Large intestine (tissue), 3 donors: Measurements from ENCODE around the gene TRIM14. TPM values are rescaled to one million over a fixed set of nuclear protein-coding genes. Genes with fewer than 3 reads are reported as not detected.
A peak's percentile ranks its signal among the peaks of the same experiment; 100 is the strongest.

Experiments used
- DNase-seq, 2 donors: peaks; one replicate each; pipeline versions ENCODE4 v3.0.0 to v3.0.0-alpha.2; 2013
- H3K27ac ChIP-seq: one replicate; pipeline ENCODE4 v1.5.1; 2013; ENCODE audit warnings: low read length
- H3K27me3 ChIP-seq: 2 replicates; pipeline ENCODE4 v1.6.1; 2013; ENCODE audit warnings: low read length; ENCODE audit not compliant: control insufficient read depth, insufficient read depth
- H3K36me3 ChIP-seq: 2 replicates; pipeline ENCODE4 v1.6.1; 2013; ENCODE audit warnings: low read length; ENCODE audit not compliant: control insufficient read depth, insufficient read depth
- H3K4me1 ChIP-seq: one replicate; pipeline ENCODE4 v1.6.1; 2013; ENCODE audit warnings: low read length; ENCODE audit not compliant: control insufficient read depth, insufficient read depth
- H3K4me3 ChIP-seq: one replicate; pipeline ENCODE4 v1.5.1; 2013; ENCODE audit warnings: low read length
- H3K9me3 ChIP-seq: one replicate; pipeline ENCODE4 v1.6.1; 2013; ENCODE audit warnings: mild to moderate bottlenecking, low read depth, low read length, moderate library complexity; ENCODE audit not compliant: control insufficient read depth
- WGBS: methylation state at CpG from one replicate; pipeline ENCODE4 v1.1.5; 2013; ENCODE audit warnings: low lambda C conversion rate; ENCODE audit not compliant: insufficient coverage; 5-methylcytosine and 5-hydroxymethylcytosine counted together
- polyA plus RNA-seq: library from polyadenylated mRNA; unstranded; fragments of 120-200 nt; gene quantifications from one replicate; pipeline ENCODE4 v1.2.1, GENCODE V29; 2013

The TRIM14 gene
- polyA plus RNA-seq, 1 donor = 59.2 TPM

DNA sequence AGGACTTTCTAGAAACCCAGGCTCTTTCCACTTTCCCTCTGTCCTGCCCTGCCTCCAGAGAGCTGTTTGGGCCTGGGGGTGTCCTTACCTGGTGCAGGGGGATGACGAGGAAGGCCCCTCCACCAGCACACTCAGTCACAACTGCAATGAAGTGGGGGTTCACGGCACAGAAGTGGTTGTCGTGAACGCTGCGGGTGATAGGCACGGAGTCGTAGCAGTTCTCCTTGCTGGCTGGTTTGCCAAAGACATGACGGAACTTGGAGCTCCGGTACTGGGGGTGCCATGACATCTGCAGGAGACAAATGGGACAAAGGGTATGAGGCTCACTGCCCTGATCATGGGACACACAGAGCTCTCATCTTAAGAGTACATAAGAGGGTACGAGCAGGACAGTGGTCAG, 38.4 kb upstream of the TRIM14 start:
- H3K9me3 ChIP-seq = no peaks in the 10 kb centered on the region
- H3K4me1 ChIP-seq = peaks cover 18% of the 10 kb centered on the region
- DNase-seq = no peak
- no peaks in the 10 kb centered on the region for H3K27me3 ChIP-seq
- no CpG with 5 or more reads among the region's 10 CpGs for WGBS
- no peak overlapping the region for H3K27ac ChIP-seq
- H3K36me3 ChIP-seq = peaks cover 24% of the 10 kb centered on the region
- no peak overlapping the region for H3K4me3 ChIP-seq

DNA sequence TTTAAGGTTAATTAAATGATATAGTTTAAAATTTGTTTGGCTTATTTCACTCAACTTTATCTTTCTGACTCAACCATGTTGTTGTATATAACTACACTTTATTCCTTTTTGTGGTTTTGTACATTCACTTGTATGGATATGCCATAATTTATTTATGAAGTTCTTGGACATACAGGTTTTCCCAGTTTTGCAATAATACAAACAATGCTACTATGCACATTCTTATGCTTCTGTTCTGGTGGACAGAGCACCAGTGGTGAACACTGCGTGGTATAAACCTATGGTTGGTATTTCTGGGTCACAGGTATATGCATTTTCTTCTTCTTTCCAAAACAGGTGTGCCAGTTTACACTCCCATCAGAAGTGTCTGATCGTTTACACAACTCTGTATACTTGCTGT, 35.7 kb upstream of the TRIM14 start:
- Histone ChIP-seq H3K4me1 (peaks cover 19% of the 10 kb centered on the region), H3K9me3 (no peaks in the 10 kb centered on the region), H3K4me3 (no peak overlapping the region), H3K27me3 (no peaks in the 10 kb centered on the region), H3K36me3 (peaks cover 27% of the 10 kb centered on the region), H3K27ac (no peak overlapping the region)
- 100% methylated on average over 1 of the region's 2 CpGs for WGBS
- no peak for DNase-seq

GRCh38 chr9:98152526-98152925, 33.5 kb upstream of the TRIM14 start:
- no peaks in the 10 kb centered on the region for H3K27me3 ChIP-seq
- no peak overlapping the region for H3K27ac ChIP-seq
- H3K4me3 ChIP-seq = no peak overlapping the region
- H3K4me1 ChIP-seq = peaks cover 21% of the 10 kb centered on the region
- H3K36me3 ChIP-seq = peaks cover 25% of the 10 kb centered on the region
- no peaks in the 10 kb centered on the region for H3K9me3 ChIP-seq
- DNase-seq = no peak

GRCh38 chr9:98150721-98151120, 31.7 kb upstream of the TRIM14 start:
- no peak overlapping the region for H3K4me3 ChIP-seq
- DNase-seq = no peak
- H3K36me3 ChIP-seq = peaks cover 10% of the 10 kb centered on the region
- H3K27ac ChIP-seq = peak overlapping the region; percentile 75
- WGBS = 74% methylated on average over 3 of the region's 3 CpGs
- peaks cover 37% of the 10 kb centered on the region for H3K4me1 ChIP-seq
- H3K27me3 ChIP-seq = no peaks in the 10 kb centered on the region
- H3K9me3 ChIP-seq = no peaks in the 10 kb centered on the region

DNA sequence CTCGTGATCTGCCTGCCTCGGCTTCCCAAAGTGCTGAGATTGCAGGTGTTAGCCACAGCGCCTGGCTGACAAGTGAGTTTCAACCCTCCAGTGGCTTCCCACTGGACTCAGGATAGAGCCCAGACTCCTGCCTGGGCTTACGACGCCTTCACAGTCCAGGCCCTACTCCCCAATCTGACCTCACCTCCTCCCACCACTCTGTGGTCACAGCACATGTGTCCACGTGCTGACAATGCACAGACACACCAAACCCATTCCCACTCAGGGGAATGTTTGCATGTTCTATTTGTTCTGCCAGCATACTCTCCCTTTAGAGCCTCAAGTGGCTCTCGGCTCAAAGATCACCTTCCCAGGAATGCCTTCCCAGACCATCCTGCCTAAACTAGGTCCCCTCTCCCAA, 31.1 kb upstream of the TRIM14 start:
- Histone ChIP-seq H3K4me3 (no peak overlapping the region), H3K9me3 (no peaks in the 10 kb centered on the region), H3K36me3 (peaks cover 9% of the 10 kb centered on the region), H3K27ac (peak overlapping the region; percentile 75), H3K27me3 (no peaks in the 10 kb centered on the region), H3K4me1 (peaks cover 43% of the 10 kb centered on the region)
- WGBS = no CpG with 5 or more reads among the region's 7 CpGs
- peak; percentile 53 to 73 for DNase-seq

DNA sequence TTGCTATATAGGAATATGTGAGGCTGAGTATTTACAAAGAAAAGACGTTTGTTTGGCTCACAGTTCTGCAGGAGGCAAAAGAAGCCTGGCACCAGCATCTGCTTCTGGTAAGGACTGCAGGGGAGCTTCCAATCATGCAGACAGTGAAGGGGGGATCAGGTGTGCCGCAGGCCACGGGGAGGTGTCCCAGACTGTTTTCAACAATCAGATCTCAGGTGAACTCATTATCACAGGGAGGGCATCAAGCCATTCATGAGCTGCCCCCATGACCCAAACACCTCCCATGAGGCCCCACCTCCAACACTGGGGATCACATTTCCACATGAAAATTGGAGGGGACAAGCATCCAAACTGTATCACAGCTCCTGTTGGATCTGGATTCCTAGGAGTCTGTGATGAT, 30.4 kb upstream of the TRIM14 start:
- peak overlapping the region; percentile 75 for H3K27ac ChIP-seq
- H3K4me3 ChIP-seq = no peak overlapping the region
- peaks cover 50% of the 10 kb centered on the region for H3K4me1 ChIP-seq
- no CpG with 5 or more reads among the region's 3 CpGs for WGBS
- H3K27me3 ChIP-seq = no peaks in the 10 kb centered on the region
- DNase-seq = no peak
- peaks cover 12% of the 10 kb centered on the region for H3K36me3 ChIP-seq
- H3K9me3 ChIP-seq = no peaks in the 10 kb centered on the region

- 83% methylated on average over 1 of the region's 2 CpGs for WGBS
- Histone ChIP-seq H3K4me1 (peaks cover 58% of the 10 kb centered on the region), H3K4me3 (no peak overlapping the region), H3K36me3 (peaks cover 18% of the 10 kb centered on the region), H3K27ac (peak overlapping the region; percentile 15), H3K27me3 (no peaks in the 10 kb centered on the region), H3K9me3 (no peaks in the 10 kb centered on the region)
- DNase-seq = no peak
Observed at GRCh38 chr9:98148486-98148885, 29.5 kb upstream of the TRIM14 start.

- H3K9me3 ChIP-seq = no peaks in the 10 kb centered on the region
- no peak for DNase-seq
- H3K27ac ChIP-seq = peak overlapping the region; percentile 99
- H3K27me3 ChIP-seq = no peaks in the 10 kb centered on the region
- H3K4me3 ChIP-seq = no peak overlapping the region
- no CpG with 5 or more reads among the region's 2 CpGs for WGBS
- peaks cover 67% of the 10 kb centered on the region for H3K4me1 ChIP-seq
- peaks cover 22% of the 10 kb centered on the region for H3K36me3 ChIP-seq
Observed at GRCh38 chr9:98147582-98147981, 28.6 kb upstream of the TRIM14 start.

DNA sequence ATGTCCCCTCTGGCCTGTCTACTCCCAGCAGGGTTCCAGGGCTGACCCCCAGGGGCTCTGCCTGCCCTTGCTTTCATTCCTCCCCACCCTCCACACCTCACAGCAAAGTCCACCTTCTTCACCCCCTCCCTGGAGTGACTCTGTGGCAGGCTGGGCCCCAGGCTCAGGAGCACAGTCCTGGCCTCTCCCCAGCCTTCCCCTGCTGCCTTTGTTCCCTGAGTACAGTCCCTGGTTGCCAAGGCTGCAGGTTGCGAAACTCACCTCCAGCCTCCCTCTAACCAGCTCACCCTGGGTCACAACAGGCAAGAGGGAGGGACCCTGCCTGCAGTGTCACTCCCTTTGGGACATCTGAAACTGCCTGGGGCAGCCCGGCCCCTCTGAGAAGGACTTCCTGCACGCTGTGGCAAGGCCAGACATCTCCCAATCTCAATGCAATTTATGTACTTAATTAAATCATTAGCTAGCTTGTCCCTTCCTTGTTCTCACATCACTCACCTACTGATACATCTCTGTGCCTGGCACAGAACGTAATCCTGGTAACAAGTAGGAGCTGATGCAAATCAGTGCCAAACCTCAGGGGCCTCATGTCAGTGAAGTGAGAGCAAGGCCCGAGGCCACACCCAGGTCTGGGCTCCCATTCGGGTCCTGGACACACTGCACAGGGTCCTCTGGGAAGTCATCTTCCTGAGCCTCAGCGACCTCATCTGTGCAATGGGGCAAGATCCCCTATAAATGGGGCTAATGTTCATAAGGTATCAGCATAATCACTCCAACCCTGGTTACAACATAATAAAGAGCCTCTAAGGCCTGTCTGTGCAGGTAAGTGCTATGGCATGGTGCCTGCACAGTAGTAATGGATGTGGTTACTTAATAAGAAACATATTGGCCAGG, 27.3 kb upstream of the TRIM14 start:
- DNase-seq = peak; percentile 99
- no peaks in the 10 kb centered on the region for H3K27me3 ChIP-seq
- H3K36me3 ChIP-seq = peaks cover 18% of the 10 kb centered on the region
- H3K4me3 ChIP-seq = no peak overlapping the region
- no CpG with 5 or more reads among the region's 7 CpGs for WGBS
- H3K27ac ChIP-seq = peak overlapping the region; percentile 99
- no peaks in the 10 kb centered on the region for H3K9me3 ChIP-seq
- H3K4me1 ChIP-seq = peaks cover 70% of the 10 kb centered on the region

DNA sequence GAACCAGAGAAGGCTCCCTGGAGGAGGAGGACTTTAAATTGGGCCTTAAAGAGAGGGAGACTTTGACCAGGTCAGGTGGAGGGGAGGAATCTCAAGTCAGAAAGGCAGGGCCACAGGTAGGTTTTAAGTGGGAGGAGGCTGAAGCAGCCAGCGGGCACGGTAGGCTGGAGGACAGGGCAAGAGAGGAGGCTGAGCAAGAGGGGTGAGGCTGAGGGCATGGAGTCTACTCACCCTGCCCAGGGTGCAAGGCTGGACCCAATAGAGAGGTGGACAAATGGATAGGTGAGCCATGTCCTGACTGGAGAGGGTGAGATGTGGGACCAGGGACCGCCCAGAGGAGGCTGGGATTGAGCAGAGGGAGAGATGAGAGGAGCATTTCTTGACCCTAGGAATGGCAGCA, 25.6 kb upstream of the TRIM14 start:
- WGBS = no CpG with 5 or more reads among the region's 3 CpGs

DNA sequence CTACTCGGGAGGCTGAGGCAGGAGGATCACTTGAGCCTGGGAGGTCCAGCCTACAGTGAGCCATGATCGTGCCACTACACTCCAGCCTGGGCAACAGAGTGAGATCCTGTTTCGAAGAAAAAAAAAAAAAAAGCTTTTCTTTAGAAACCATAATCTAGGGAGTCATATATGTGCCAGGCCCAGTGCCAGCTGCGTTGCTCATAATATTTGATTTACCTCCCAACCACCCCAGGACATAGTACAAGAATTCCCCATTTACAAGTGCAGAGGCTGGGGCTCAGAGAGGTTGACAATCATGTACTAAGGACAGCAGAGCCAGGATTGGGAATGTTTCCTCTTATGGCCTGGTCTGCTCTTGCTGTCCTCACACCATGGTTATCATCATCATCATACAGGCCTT, 25.1 kb upstream of the TRIM14 start:
- Histone ChIP-seq H3K9me3 (no peaks in the 10 kb centered on the region), H3K27ac (peak overlapping the region; percentile 99), H3K4me3 (no peak overlapping the region), H3K36me3 (peaks cover 21% of the 10 kb centered on the region), H3K27me3 (no peaks in the 10 kb centered on the region), H3K4me1 (peaks cover 53% of the 10 kb centered on the region)
- DNase-seq = no peak
- WGBS = no CpG with 5 or more reads among the region's 4 CpGs

More for the DNA sequence above, 25.6 kb upstream of the TRIM14 start:
- Histone ChIP-seq H3K36me3 (peaks cover 21% of the 10 kb centered on the region), H3K27me3 (no peaks in the 10 kb centered on the region), H3K9me3 (no peaks in the 10 kb centered on the region), H3K4me3 (no peak overlapping the region), H3K4me1 (peaks cover 57% of the 10 kb centered on the region), H3K27ac (peak overlapping the region; percentile 99)
- DNase-seq = no peak
